Neutrophil (primary cell): Measurements from ENCODE around the gene DUOX1.

Experiments
- H3K27ac ChIP-seq: fragments of 200-600 bp; sonication (generic); 2 replicates; pipeline ENCODE4 v1.5.1; 2016; ENCODE audit warnings: mild to moderate bottlenecking, moderate library complexity
- H3K27me3 ChIP-seq: fragments of 200-600 bp; sonication (generic); 2 replicates; pipeline ENCODE4 v1.6.0; 2016; ENCODE audit warnings: mild to moderate bottlenecking
- H3K36me3 ChIP-seq: fragments of 200-600 bp; sonication (generic); 2 replicates; pipeline ENCODE4 v1.5.1; 2017
- H3K4me1 ChIP-seq, 2 experiments: fragments of 200-600 bp in 1 of 2; sonication (generic) in 1 of 2; 1 replicate in 1 of 2; 2 replicates in 1 of 2; pipeline versions ENCODE4 v1.5.1 to v1.6.1; 2013 to 2016; ENCODE audit warnings: low read depth in 1 of 2, low read length in 1 of 2, mild to moderate bottlenecking in 1 of 2, moderate library complexity in 1 of 2; ENCODE audit not compliant: control insufficient read depth in 1 of 2, insufficient read depth in 1 of 2
- H3K4me3 ChIP-seq, 2 experiments: fragments of 200-600 bp in 1 of 2; sonication (generic) in 1 of 2; 1 replicate in 1 of 2; 2 replicates in 1 of 2; pipeline ENCODE4 v1.5.1; 2013 to 2016; ENCODE audit warnings: low read depth in 1 of 2, low read length in 1 of 2, mild to moderate bottlenecking in 1 of 2, moderate library complexity in 1 of 2
- H3K9me3 ChIP-seq: fragments of 200-600 bp; sonication (generic); 2 replicates; pipeline ENCODE4 v1.5.1; 2016
- CTCF ChIP-seq: fragments of 200-600 bp; sonication (generic); IDR thresholded peaks from 2 replicates; pipeline ENCODE4 v1.5.1; 2016; ENCODE audit warnings: antibody characterized with exemption

DUOX1 gene

GRCh38 chr15:45182996-45183395 is 53.2 kb downstream of the DUOX1 start:
- Histone ChIP-seq H3K4me3 (no peak overlapping the region), H3K27ac (no peak overlapping the region), H3K9me3 (no peaks in the 10 kb centered on the region), H3K27me3 (peaks cover 27% of the 10 kb centered on the region), H3K36me3 (no peaks in the 10 kb centered on the region), H3K4me1 (peaks cover under 1 to 9% of the 10 kb centered on the region in 2 experiments)
- no peak for TF ChIP-seq CTCF

DNA sequence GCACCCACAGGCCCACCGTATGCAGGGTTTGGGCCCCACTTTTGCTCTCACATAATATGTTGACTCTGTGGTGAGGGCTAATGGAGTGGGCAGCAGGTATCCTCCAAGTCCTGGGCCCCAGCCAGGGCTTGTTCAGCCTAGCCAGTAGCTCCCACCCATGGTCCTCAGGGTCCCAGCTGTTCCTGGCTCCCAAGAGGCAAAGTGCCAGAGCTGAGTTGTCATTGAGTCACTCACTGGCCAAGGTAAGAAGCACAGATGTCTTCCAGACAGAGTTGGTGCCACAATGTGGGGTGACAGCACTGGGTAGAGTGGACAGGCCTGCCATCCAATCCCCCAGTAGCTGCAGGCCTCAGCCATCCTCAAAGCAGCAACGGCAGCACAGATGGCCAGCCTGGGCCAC is 53.7 kb downstream of the DUOX1 start:
- Histone ChIP-seq H3K27me3 (peaks cover 32% of the 10 kb centered on the region), H3K4me3 (no peak overlapping the region), H3K27ac (no peak overlapping the region), H3K9me3 (no peaks in the 10 kb centered on the region), H3K36me3 (no peaks in the 10 kb centered on the region), H3K4me1 (peaks cover 3 to 12% of the 10 kb centered on the region in 2 experiments)
- TF ChIP-seq CTCF, result no peak

GRCh38 chr15:45184562-45185041 is 54.8 kb downstream of the DUOX1 start:
- H3K27me3 ChIP-seq, result peaks cover 43% of the 10 kb centered on the region
- H3K4me1 ChIP-seq, result peaks cover 3 to 12% of the 10 kb centered on the region in 2 experiments
- TF ChIP-seq CTCF, result no peak
- no peaks in the 10 kb centered on the region for H3K36me3 ChIP-seq
- H3K9me3 ChIP-seq, result no peaks in the 10 kb centered on the region
- no peak overlapping the region for H3K4me3 ChIP-seq
- no peak overlapping the region for H3K27ac ChIP-seq

GRCh38 chr15:45185069-45185779 is 55.4 kb downstream of the DUOX1 start:
- H3K27ac ChIP-seq, result no peak overlapping the region
- no peak overlapping the region for H3K4me3 ChIP-seq
- H3K4me1 ChIP-seq, result peaks cover 3 to 12% of the 10 kb centered on the region in 2 experiments
- H3K27me3 ChIP-seq, result peaks cover 49% of the 10 kb centered on the region
- H3K9me3 ChIP-seq, result no peaks in the 10 kb centered on the region
- no peak for TF ChIP-seq CTCF
- H3K36me3 ChIP-seq, result no peaks in the 10 kb centered on the region

DNA sequence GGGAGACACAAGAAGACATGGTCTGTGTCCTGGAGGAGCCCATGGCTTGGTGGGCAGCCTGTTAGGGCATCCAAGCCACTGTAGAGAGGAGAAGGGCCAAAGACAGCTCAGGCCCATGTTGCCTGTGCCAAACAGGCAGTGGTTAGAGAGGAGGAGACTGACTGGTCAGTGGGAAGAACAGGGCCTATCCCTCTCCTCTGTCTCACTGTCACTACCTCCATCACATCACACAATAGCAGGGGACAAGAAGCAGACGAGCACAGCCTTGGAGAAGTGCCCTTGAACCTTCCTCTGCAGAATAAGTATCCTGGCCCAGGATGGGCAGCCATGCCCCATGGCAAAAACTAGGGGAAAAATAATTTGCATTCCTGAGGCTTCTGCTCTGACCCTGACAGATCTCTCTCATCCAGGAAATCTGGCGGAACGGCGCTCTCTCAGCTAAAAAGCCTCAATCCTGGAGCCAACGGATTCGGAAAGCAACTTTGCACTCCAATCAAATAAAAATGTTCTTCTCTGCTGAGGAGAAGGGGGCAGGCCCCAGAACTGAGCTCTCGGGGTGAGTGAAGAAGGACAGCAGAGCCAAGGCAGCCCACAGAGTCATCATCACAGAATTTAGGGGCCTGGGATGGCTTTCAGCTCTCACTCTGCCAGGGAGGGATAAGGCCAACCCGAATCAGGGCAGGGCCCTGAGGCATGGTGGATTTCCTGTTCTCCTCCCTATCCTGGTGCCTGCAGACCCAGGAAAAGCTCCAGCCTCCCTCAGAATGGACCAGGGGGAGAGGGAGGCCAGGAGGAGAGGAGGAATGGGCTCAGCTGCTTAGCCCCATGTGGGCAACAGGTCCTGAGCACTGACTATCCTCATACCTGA is 56.3 kb downstream of the DUOX1 start:
- Histone ChIP-seq H3K4me1 (peaks cover 3 to 12% of the 10 kb centered on the region in 2 experiments), H3K4me3 (no peak overlapping the region), H3K27me3 (peaks cover 59% of the 10 kb centered on the region), H3K36me3 (no peaks in the 10 kb centered on the region), H3K27ac (no peak overlapping the region), H3K9me3 (no peaks in the 10 kb centered on the region)
- no peak for TF ChIP-seq CTCF
